HL-60/S4 treated with phorbol 12-myristate 13-acetate at 8.2 ng/mL for 4 days and 3 days (cell line): ENCODE data around the gene BTBD18.

ENCODE experiments used
- in situ Hi-C: fragments of 300-500 bp; cut with MboI; formaldehyde crosslinking; loops from 2 replicates; pipeline ENCODE4 v1.15.0; 2022; ENCODE audit warnings: low sequenced_read_pairs

BTBD18 gene

GRCh38 chr11:57776031-57776521, 24.5 kb upstream of the BTBD18 start:
- in situ Hi-C loops: no loop called here

DNA sequence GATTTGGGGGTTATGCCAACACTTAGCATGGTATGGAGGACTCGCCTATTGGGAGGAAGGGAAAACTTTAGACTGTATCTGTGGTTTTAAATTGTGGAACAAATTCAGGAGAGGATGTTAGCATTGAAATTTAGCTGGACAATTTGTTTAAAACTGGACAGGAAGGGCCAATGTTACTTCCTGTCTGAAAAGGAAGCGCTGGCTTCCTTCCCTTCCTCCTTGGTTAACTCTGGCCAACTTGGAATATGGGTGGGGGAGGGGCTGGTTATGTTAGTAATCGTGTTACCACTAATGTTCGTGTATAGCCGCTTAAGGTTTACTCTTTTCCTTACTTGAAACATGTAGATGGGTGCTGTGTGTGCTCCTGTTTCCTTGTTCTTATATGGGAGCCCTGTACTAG, 23.9 kb upstream of the BTBD18 start:
- in situ Hi-C loops: no loop called here

- in situ Hi-C loops: no loop called here
Observed at GRCh38 chr11:57773026-57773598, 21.5 kb upstream of the BTBD18 start.

DNA sequence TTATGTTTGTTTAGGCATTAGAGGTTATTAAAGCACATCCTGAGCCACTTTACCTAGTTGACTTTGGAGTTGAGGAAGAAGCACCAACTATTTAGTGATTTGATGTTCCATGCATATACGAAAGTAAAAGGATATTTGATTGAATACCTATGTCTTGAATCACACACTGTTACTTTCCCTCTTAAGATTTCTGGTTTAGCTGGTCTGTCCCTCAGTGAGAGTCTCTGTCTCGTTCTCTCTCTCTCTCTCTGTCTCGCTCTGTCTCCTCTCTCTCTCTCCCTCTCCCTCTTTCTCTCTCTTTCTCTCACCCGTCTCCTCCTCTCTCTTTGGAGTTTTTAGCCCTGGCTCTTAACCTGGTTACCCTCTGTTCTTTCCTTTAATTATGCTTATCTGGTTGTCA, 20.9 kb upstream of the BTBD18 start:
- in situ Hi-C loops: no loop called here

DNA sequence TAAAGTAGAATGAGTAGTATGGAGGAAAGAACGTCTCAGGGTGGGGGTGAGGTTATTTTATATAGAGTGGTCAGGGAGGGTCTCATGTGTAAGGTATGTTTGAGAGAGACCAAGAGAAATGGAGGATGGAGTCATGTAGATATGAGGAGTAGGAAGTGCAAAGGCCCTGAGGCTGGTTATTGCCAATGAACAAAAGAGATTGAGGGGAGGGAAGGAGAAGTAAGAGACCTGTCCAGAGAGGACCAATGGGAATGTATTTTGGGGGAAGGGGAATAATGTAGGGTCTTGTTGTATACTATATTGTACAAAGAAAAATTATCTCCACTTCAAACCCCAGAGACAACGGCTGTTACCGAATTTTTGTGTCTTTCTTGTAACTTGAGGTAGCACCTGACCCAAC, 19.7 kb upstream of the BTBD18 start:
- in situ Hi-C loops: no loop called here

GRCh38 chr11:57770793-57771192, 19.2 kb upstream of the BTBD18 start:
- in situ Hi-C loops: no loop called here

DNA sequence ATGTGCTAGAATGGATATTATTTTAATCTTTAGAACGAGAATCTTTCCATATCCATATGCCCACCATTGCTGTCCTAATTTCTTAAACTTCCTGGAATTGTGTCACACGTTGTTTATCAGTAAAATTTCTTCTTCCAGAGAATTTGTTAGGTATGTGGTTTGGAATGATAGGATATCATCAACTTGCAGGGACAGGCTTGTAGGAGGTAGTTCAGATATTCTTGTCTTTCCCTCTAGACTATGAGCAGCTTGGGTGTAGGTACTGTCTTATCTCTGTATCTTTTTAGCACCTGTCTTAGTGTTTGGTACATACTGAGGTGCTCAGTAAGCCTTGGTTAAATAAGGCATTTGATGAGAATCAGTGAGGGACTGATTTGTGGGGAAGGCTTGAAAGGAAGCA, 13.4 kb upstream of the BTBD18 start:
- in situ Hi-C loops: no loop called here

DNA sequence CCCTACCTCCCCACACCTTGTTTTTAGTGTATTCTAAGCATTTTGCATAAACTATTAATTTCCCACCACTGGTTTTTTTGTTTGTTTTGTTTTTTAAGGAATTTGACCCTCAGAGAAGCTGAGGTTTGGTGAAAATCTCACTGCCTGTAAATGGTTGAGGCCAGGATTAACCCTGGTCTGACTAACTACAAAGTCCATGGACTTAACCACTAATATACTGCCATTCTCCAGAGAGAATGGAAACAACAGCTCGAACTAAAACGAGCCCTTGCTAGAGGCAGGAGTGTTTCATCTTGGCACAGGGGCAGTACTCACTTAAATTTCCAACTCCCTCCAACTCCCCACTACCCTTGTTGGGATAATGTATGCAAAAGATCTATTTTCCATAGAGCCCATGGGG, 12.9 kb upstream of the BTBD18 start:
- in situ Hi-C loops: no loop called here

DNA sequence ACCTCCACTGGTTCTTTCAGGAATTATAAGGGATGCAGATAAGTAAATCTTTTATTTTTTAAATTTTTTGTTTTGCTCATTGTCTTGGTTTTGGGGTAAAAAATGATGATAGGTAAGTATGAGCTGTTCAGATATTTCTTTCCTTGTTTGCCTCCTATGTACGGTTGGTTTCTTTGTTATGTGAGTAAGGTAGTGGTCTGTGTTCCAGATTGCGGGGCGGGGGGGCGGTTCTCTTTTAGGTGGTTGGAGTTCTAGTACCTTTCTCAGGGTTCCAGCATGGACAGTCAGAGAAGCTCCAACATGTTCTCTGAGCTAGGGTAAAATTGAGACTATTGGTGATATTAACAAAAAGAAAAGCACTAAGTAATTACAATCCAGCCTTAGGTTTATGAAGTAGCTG, 12.4 kb upstream of the BTBD18 start:
- in situ Hi-C loops: no loop called here

- in situ Hi-C loops: no loop called here
Observed at GRCh38 chr11:57763568-57763967, 11.9 kb upstream of the BTBD18 start.

DNA sequence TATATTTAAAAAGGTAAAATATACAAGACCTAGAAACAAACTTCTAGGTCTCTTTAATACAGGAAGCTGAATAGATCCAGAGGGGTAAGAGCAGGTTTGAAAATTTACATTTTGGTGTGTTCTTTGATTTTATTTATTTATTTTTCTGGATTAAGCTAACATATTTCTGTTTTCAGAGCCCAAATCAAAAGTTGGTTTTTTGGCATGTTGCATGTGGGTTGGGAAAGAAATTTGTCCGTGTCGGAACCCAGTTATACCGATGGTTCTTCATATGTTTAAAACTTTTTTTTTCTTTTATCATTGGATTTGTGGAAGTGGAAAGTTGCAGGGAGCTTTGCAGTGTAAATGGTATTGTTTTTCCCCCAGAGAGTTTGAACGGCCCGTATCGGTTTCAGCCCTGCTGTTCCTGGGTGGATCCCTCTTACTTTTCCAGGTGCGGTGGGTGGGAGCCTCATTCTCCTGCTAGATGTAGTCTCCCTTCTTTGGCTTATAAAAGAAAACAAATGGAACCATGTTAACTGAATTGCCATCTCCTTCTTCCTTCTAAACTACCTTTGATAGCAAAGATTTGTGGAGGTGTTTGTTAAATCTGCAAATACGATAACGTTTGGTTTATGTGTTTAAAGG, 10.7 kb upstream of the BTBD18 start:
- in situ Hi-C loops: no loop called here

DNA sequence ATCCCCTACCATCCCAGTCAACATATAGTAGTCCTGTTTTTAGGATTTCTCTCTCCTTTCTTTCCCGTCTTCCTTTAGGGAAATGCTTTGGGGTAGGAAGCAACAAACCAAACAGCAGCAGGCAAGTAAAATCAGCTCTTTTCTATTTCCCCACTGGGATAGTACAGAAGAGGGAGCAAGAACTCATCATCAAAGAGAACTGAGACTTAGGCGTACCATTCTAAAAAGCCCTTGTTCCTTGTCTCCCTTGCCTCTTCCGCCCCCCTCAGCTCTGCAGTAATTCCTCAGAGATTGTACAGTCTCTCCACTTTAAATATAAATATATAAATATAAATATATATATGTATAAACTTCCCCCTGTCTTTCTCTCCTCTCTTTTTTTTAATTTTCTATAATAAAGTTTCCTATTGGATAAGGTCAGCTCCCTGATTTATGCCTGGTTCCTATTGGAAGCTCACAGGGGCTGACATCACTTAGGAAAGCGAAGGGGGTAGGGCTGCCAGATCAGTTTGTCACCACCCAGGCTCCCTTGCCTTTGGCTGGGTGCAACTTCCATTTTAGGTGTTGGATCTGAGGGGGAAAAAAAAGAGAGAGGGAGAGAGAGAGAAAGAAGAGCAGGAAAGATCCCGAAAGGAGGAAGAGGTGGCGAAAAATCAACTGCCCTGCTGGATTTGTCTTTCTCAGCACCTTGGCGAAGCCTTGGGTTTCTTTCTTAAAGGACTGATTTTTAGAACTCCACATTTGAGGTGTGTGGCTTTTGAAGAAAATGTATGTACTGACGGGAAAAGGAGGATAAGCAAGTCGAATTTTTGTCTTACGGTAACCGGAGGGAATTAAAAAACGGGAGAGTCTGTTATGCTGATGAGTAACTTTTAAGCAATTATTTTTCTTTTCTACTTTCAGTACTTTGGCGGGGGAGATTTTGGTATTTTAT, 9.9 kb upstream of the BTBD18 start, which contains the start of gene CTNND1:
Gene CTNND1 (plus strand): TSS at position 502 of the 934 bp plus-strand sequence. CDS start 29,677 bp downstream, outside the sequence.
- in situ Hi-C loops: no loop called here

DNA sequence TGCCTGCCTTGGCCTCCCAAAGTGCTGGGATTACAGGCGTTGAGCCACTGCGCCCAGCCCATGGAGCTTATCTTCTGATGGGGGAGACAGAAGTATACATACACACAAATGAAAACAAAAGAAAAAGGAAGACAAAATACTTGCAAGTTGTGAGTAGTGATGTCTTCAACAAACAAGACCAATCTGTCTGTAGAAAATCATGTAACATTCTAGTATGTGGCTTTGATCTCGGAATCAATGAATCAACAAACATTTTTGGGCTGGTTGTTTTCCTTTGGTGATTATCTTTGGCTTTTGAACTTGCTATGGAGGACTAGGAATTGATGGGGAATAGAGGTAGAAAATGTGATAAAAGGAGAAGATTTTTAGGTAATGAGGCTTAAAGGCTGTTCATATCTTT, 6.6 kb upstream of the BTBD18 start:
- in situ Hi-C loops: no loop called here

DNA sequence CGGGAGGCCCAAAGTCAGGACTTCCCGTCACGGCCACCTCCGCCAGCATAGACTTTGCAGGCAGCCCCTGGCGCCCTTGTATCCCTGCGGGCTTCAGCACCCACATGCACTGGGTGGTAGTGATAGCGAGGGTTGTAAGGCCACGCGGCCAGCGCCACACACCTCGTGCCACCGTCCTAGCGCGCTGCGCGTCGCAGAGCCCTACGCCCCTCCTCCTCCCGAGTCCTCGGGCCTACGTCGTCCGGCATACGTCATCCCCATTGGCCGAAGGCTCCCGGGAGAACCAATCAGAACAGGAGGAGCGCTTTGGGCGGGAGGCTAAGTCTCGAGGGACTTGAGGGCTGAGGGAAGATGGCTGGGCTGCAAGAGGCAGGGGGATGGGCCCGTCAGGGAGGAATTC, 1.3 kb upstream of the BTBD18 start:
- in situ Hi-C loops: no loop called here

DNA sequence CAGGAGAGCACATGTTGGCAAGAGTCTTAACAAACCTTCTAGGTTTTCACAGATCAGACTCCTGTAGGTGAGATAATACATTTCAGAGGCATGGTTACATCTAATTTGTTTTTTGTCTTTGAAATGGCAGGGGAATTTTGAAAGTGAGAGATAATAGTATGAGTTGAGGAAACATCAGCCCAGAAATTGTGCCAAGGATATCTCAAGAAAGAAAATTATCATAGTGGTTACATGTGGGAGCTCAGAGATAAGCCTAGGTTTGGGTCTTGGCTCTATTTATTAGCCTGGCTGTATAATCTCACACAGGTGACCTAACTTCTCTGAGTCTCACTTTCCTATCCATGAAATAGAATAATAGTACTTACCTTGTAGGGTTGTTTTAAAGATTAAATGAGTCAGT, 443 bp downstream of the BTBD18 start:
- in situ Hi-C loops: no loop called here

DNA sequence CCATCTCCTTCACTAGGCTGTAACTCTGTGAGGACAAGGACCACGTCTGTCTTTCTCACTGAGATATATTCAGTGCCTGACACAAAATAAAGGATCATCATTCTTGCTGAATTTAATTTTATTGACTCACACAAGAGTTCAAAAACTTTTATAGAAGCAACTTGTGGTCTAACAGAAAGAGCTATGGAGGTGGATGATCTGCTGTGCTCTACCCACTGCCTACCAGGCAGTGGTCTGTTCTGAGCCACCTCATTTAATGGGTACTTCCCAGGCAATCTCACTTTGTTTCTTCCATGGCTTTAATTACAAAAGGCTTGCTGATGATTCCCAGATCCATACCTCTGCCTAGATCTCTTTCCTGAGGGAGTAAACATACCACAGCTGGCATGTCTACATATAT, 4.7 kb downstream of the BTBD18 start:
- in situ Hi-C loops: no loop called here

GRCh38 chr11:57745206-57745605, 6.4 kb downstream of the BTBD18 start:
- in situ Hi-C loops: no loop called here

GRCh38 chr11:57744357-57744756, 7.3 kb downstream of the BTBD18 start:
- in situ Hi-C loops: no loop called here

GRCh38 chr11:57742087-57742452, 9.5 kb downstream of the BTBD18 start:
- in situ Hi-C loops: no loop called here

- in situ Hi-C loops: no loop called here
Observed at GRCh38 chr11:57741132-57742086, 10.2 kb downstream of the BTBD18 start, which contains the start of gene SELENOH. SELENOH (plus strand) TSS chr11:57741491; CDS start chr11:57741596, 105 bp downstream.
